HG03442 (cell line): Measurements from ENCODE around the gene SP3.

ENCODE experiments used
- ATAC-seq: cut with Tn5 transposase; IDR thresholded peaks from one replicate; pipeline ENCODE4 v1.9.1; 2021; ENCODE audit warnings: mild to moderate bottlenecking, moderate library complexity; ENCODE audit not compliant: unreplicated experiment

SP3 gene

DNA sequence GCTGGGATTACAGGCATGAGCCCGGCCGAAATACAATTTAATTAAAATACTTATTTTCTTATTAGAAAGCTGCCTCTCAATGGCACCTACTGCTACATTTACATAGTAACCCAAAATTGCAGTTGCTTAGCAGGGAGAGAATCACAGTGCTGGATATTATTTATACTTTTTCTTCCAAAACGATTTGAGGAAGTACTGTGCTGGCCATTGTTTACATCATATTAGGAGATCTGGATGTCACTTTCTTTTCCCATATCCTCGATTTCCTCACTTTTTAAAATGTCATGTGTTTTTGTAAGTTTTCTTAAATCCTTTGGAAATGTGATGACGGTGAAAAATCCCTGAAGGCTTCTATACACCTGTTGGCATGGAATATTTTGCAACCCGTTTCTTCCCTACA lies 3.4 kb upstream of the SP3 start:
- no peak for ATAC-seq

DNA sequence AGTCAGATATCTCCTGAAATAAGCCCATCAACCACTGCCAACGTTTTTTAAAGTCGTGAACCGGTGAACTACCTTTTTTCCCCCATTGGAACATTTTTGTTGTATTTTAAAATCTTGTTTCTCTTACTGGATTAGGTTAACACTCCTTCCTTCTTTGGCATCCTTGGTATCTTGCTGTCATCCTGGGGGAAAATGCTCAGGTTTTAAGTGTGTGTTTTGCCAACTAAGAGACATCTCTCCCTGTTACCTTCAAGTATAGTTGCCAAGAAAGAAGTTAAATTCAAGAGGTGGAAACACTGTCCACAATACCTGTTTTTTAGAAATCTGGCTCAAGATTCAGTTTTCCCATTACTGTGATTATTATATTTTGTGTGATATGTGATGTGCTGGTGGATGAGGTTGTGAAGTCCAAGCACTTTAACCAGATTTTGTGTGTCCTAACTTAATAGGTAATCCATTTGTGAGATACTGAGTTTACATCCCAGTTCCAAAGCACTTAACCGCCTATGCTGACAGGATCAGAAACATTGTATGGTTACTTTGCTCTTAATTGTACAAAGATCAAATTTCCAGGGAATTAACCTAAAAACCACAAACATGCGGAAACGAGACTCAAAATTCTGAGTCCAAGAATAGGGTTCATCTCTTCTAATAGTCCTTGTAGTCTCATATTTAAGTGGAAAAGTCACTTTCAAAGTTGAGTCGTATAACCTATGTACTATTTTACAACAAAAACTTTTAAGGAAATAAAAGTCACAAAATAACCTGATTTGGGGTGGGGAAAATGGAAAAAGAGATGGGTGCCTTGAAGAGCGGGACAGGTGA lies 1.3 kb upstream of the SP3 start:
- no peak for ATAC-seq

DNA sequence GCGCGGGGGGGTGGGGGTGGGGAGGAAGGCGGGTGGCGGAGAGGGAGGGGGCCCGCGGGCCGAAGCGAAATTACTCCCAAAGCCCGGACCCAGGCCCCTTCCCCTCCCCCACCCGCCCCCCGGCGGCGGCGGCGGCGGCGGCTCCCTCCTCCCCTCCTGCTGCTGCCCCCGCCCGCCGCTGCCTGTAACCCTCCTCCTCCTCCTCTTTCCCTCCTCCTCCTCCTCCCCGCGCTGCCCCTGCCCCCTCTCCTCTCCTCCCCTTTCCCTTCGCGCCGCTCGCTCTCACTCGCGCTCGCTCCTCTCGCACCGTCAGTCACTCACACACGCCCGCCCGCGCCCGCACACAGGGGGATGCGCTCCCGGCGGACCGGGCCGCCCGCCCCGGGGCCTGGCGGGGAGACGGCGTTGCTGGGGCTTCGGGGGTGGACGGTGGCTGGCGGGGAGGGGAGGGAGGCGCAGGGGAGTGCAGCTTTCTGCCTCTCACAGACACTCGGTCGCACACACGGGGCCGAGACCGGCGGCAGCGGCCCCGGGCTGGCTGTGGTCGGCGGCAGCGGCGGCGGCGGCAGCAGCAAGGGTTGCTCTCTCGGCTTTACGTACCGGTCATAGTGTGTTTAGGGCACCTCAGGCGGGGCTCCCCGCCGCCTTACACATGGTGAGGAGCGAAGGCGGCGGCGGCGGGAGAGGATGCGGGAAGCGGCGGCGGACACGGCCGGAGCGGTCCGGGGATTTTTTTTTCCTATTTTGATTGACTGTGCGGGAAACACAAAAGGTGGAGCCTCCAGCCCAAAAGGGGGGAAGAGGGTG lies 405 bp downstream of the SP3 start:
- peak; percentile 12 for ATAC-seq

DNA sequence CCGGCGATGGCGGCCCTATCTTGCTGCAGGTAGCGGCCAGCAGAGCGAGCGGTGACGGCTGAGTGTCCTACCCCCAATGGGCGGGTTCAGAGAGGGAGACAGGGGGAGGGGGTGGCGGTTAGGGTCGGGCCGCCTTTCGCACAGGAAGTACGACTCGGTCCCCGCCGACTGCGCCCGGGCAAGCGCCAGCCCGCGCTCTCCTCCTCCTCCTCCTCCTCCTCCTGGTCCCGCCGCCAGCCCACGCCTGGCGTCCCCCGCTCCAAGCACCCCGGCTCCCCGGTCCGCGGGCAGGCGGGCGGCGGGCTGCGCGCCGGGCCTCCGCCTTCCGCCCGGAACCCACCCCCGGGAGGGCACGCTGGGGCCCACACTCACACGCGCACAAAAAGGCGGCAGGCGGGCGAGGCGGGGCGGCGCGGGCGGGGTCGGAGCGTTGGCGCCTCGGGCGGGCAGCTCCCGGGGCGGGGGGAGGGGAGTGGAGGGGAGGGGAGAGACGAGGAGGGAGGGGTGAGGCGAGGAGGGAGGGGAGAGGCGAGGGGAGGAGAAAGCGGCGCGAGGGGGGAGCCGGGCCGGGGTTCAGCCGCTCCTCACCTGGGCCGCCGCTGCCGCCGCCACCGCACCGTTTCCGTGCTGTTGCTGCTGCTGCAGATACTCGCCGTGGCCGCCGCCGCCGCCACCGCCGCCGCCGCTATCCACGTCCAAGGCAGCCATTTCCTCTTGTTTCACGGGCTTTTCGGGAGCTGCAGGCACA lies 1.2 kb downstream of the SP3 start:
- peak; percentile 41 for ATAC-seq

DNA sequence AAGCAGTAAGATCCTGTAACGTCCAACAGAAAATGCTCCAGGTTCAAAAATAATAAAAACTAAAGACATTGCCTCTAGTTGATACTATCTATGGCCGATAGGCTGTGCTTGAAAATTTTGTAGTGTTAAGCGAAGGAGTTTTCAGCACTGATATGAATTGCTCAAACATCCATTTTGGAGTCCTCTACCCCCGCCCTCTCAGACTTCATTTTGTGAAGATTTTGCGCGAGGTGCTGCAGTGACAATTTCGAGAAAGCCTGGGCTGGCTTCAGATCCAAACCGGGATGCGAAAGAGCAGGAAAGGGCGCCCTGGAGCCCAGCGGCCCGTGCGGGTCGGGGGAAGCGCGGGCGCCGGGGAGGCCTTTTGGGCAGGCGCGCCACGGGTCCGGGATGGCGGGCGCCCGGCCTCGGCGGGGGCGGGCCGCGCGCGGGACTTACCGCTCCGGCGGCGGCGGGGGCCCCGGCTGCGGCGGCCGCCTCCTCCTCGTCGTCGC lies 1.8 kb downstream of the SP3 start:
- peak; percentile 7 for ATAC-seq

DNA sequence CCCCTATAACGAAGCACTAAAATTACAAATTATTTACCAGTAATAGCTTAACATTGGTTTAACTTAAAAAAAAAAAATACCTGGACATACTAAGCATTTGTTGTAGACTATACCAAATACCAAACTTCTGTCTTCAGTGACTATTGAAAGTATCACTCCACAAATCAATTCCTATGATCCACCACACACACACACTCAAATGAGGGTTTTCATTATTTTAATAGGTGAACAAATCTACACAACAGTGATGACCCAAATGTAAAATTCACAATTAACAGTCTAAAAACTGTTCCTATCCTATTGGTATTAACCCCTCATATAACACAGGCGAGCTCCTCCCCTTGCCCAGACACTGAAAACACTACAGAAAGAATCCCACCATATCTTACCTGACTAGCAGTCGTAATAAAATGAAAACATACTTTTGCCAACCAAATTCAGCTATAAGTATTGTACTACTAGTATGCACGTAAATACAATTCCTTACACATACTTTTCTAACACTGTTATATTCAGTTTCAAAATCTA lies 2.5 kb downstream of the SP3 start:
- ATAC-seq: no peak

DNA sequence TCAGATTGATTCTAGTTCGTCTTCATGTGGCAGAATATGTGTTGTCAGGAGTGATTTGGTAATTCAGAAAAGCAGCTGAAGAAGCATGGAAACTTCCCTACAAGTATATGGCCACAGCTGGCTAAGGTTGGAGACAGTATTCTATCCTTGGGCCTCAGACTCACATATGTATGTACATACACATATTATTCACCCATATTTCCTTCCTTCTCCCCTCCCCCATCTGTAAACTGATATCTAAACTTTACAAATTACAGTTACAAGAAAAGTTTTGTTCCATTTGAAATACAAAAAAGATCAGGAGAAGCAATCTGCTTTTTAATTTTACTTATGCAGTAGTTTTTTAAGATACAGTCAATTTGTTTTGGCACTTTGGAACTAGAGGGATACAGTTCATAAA lies 3.1 kb downstream of the SP3 start:
- no peak for ATAC-seq

DNA sequence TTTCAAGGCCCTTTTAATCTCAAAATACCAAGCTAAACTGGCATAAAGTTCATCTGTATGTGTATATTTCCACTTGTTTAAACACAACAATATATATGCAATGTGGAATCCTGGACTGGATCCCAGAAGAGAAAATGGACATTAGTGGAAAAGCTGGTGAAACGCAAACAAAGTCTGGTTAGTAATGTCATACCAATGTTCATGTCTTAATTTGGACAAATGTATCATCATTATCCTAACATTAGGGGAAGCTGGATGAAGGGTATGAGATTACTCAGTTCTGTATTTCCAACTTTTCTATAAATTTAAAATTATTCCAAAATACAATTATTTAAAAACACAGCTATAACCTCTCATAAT lies 3.8 kb downstream of the SP3 start:
- no peak for ATAC-seq

DNA sequence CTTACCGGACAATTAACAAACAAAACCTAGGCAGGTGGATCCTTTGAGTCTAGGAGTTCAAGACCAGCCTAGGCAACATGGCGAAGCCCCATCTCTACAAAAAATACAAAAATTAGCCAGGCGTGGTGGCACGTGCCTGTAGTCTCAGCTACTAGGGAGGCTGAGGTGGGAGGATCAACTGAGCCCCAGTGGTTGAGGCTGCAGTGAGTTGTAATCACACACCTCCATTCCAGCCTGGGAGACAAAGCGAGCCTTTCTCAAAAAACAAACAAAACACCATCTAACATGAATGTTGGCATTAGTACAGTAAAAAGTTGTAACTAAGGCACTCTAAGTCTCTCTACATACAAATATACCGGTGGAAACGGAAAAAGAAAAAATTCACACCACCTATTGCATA lies 5.3 kb downstream of the SP3 start:
- no peak for ATAC-seq

DNA sequence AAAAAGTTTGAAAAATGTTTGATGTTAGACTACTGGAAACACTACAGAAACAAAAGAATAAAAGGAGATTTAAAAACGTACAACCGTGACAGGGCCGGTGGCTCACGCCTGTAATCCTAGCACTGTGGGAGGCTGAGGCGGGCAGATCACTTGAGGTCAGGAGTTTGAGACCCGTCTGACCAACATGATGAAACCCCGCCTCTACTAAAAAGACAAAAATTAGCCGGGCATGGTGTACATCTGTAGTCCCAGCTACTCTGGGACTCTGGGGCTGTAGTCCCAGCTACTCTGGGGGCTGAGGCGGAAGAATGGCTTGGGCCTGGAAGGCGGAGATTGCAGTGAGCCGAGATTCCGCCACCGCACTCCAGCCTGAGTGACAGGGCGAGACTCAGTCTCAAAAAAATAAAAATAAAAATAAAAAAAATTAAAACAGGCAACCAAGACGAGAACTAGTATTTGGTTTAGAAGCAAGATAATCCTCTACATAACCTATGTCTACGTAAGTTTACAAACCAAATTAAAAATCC lies 5.8 kb downstream of the SP3 start:
- ATAC-seq: no peak

DNA sequence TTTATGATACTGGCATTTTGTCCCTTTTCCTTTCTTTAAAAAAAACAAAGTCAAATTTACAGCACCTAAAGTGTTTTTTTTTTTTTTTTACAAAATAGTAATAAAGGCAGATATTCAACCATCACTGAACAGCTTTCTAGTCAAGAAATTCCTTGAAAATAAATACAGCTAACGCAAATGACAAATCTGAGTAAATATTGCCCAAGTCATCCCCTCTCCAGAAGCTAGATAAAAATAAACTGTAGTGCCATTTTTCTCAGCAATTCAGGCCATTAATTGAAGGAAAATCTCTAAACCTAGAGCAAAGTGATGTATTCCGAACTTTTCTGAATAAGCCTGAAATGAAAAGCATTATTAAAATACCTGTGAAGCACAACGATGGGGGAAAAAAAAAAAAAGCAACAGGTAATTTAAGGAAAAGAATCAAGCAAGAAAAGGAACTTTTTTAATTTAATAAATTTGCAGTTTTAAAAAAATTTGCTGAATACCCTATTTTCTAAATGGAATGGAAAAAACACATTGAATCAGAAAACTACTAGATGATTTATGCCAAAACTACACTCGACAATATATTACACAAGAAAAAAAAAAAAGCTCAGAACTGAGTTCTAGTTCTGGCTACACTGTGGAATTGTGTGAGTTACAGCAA lies 6.9 kb downstream of the SP3 start:
- no peak for ATAC-seq

DNA sequence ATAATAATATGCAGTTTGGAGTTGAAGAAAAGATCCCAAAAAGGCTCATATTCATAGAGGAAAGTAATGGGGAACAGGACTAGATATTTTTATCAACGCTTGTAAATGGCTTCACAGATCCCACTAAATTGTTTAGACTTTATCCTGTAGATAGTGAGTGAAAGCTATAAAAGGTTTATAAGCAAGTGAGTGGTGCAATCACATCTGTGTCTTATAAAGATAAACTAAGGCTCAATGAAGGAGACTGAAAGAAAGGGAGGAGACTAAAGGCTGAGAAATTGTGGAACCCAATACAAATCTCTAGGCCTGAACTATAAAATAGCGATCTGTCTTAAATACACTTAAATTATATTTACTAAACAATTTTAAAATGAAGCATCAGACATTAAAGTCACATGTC lies 7.7 kb downstream of the SP3 start:
- ATAC-seq: no peak

DNA sequence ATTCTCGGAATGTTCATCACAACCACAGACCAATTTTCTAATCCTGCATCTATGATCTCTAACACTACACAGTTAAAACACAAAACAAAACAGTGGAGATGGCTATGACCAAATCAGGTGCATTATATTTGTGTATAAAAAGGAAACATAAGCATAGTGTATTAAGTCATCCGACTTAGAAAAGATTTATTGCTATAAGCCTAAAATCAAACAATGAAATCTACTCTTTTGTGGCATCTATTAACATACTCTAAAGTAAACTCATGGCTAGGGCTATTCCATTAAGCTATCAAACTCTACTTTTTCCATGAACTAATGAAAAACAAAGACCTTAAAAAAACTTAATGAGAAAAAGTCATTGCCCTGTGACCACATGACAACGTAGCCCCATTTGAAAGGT lies 8.7 kb downstream of the SP3 start:
- no peak for ATAC-seq

DNA sequence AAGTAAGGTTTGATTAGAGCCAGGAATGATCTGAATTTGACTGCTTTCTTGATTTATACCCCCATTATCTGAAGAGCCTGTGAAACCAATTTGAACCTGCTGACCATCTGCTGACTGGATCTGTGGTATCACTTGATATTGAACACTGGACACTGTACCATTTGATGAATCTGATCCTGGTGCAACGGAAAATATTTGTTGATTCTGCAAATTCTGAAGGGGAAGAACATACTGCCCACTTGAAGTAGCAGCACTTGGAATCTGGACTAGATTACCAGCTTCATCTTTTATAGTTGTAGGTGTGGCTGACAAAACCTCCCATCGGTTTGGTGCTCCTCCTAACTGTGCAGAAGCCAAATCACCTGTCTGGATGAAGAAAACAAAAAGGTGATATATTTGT lies 9.3 kb downstream of the SP3 start:
- ATAC-seq: no peak

DNA sequence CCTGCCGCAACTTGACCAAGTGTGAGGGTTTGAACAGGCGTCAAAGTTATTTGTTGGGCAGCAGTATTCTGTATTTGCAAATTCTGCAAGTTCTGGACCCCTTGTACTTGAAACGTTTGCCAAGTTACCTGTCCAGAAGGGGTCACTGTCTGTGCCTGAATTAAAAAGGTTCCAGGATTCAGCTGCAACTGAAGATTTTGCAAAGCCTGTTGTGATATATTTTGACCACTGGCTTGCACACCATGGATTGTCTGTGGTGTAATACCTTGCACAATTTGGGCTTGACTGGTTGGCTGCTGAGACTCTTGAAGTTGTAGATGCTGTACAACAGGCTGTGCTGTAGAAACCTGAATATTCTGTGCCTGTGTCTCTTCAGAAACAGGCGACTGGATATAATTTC lies 10.2 kb downstream of the SP3 start:
- ATAC-seq: no peak

DNA sequence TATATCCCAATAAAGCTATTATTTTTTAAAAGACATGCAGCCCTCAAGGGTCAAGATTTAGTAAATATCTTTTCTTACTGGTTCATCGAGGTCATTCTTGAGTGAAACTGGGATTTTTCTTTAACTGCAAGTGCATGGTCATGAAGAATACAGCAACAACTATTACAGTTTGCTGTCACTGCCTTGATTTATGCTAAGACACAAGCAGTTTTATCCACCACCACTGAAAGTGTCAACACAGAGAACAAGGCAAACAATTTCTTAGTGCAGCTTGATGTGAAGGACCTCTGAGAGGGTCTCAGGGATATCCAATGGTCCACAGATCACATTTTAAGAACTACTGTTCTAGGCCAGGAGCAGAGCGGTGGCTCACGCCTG lies 12.1 kb downstream of the SP3 start:
- no peak for ATAC-seq

DNA sequence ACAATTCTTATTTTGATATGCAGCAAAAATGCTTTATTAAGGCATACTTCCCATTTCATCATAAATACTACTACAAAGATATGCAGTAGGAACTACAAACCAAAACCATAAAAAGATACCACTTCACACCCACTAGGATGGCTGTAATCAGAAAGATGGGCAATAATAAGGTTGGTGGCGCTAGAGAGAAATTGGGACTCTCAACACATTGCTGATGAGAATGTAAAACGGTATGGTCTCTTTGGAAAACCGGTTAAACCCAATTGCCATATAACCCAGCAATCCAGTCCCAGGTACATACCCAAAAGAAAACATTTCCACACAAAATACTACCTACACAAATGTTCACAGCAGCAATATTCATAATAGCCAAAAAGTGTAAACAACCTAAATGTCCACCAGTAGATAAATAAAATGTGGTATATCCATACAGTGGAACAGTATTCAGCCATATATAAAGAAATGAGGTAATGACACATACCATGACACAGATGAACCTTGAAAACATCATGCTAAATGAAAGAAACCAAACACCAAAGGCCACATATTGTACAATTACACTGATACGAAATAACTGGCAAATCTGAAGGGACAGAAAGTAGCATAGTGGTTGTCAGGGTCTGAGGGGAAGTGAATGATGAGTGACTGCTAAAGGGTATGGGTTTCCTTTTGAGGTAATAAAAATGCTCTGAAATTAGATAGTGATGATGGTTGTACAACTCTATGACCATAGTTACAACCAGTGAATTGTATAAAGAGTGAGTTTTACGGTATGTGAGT lies 12.7 kb downstream of the SP3 start:
- no peak for ATAC-seq

DNA sequence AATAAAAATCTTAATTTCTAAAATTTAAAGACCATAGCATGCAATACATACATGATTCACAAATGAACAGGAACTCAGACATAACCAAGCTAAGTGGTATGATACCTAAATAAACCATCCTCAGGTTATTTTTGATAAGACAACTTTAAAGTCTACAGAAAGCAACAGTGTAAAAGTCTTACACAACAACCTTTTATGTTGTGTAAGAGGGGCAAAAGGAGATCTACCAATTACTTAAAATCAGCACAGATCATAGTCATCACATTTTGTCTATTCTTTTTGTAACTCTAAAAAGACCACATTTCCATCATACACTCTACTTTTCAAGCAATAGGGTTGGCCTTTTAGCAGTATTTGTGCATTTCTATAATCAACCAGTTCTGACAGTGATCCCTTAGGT lies 16.3 kb downstream of the SP3 start:
- ATAC-seq: no peak

DNA sequence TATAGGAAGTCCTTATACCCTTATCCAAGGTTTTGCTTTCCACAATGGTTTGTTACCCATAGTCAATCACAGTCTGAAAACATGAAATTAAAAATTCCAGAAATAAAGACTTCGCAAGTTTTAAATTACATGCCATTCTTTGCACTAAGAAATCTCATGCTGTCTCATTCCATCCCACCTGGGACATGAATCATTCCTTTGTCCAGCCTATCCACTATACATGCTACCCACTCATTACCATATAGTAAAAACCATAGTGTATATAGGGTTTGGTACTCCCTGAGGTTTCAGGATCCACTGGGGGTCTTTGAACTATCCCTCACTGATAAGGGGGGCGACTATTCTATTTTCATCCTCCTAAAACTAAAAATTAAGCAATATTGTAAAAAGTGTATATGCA lies 17.0 kb downstream of the SP3 start:
- ATAC-seq: no peak

DNA sequence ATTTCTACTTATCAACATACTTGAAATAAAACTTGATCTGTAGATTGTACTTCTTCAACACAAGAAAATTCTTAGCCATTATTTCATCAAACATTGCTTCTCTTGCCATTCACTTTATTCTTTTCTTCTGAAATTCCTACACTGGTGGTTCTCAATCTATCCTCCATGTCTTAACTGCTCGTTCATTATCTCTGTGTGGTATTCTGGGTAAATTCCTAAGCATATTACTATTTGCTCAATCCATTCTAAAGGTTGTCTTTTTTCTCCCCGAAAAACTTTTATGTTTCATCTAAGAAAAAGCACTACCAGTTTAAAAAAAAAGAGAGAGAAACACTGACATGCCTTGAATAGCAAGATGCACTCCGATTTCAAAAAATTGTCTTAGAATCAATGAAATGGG lies 18.0 kb downstream of the SP3 start:
- ATAC-seq: no peak
